ENCODE results near the gene RENBP. TPM values are rescaled to one million over a fixed set of nuclear protein-coding genes. Genes with fewer than 3 reads are reported as not detected.
A peak's percentile ranks its signal among the peaks of the same experiment; 100 is the strongest.

Gene RENBP
- polyA plus RNA-seq, 4 donors, result 16.3 to 27.1 (median 18.8) TPM

DNA sequence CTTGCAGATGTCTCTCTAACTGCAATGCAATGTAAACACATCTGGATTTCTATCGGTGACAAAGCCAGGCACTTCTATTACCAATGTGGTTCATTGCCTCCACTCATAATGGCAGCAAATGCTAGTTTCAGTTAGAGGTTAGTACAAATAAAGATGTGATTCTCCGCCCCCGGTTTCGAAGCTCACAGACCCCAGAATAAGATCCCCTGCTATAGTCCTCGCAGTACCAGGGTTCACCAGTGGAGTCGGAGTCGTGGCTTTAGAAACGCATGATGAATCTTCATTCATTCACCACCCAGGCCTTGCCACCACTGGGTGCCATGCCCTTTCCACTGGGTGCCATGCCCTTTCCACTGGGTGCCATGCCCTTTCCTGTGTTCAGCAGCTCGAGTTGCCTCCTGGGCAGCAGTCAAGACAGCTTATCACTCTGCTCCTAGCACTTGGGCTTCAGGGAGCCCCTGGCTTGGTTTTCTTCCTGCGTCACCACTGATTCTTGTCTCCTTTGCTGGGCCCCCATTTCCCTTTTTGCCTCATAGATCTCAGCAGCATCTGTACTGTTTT lies 6.1 kb downstream of the RENBP start:
- DNase-seq (ENCODE audit: low read depth in 4 of 4, low spot score in 3 of 4), result no peak

GRCh38 chrX:153937056-153937455 lies 7.4 kb downstream of the RENBP start:
- DNase-seq (ENCODE audit: low read depth in 4 of 4, low spot score in 3 of 4), result no peak

- no peak for DNase-seq (ENCODE audit: low read depth in 4 of 4, low spot score in 3 of 4)
Measured at GRCh38 chrX:153935326-153935851, 9.1 kb downstream of the RENBP start.

DNA sequence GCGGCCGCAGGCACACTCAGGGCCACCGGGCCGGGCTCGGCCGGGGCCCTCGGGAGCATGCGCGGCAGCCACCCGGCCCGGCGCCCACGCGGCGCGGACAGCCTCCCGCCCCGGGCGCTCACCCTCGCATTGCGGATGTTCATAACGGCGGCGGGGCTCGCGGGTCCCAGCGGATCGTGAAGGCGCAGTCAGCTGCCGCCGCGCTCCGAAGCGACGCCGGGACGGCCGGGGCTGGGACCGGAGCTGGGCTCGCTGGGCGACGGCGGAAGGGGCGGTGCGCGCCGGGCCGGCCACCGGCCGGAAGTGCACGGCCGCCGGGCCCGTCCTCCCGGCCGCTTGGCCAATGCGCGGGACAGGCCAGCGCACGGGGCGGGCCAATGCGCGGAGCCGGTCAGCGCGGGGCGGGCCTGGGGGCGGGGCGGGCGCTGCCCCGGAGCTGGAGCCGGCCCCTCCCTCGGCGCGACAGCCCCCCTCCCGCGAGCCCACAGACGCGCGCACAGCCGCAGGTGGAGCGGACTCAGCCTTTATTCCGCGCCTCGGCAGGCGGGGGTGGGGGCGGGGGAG lies 9.6 kb downstream of the RENBP start, which contains the start of gene NAA10:
NAA10 (minus strand) TSS at position 276 of the 564 bp plus-strand sequence; CDS start at position 143, 133 bp downstream.
- DNase-seq (ENCODE audit: low read depth in 4 of 4, low spot score in 3 of 4), result no peak

DNA sequence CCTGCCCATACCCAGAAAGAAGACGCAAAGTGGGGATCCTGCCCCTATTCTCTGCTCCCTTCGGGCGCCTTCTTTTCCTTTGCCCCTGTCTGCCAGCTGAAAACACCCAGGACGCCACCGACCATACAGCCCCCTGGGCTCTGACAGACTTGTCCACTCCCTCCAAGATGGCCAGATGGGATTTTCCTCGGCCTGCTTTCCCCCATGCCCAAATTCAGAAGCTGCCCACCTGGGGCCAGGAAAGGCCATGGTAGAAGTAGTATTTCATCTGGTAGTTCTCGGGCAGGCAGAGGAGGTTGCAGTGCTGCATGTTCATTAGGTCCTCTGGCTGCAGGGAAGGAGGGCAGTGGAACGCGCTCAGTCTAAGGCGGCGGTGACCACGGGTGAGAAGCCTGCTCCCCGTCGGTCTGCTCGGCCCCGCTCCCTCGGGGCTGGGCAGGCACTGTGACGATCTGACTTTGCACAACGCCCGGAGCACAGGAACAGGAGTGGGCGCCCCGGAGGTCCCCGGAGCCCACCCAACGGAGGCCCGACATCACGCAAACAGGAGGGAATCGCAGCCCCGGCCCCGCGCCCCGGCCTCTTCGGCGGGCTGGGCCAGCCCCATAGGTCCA lies 10.2 kb downstream of the RENBP start:
- no peak for DNase-seq (ENCODE audit: low read depth in 4 of 4, low spot score in 3 of 4)

DNA sequence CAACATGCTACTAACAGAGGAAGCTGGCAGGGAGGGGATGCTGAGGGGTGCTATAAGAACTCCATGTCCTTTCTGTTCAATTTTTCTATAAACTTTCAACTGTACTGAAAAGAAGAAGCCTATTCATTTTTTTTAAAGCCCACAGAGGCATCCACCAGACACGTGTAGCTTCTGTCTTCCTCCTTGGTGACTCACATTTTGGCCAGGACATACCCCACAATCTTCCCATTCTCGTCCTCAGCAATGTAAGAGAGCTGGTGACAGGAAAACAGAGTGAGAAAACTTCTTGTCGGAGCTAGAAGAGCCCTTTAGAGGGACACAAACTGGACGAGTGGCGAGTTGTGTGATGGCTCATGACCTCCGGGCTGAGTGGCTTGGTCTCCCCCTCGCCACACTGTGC lies 10.7 kb downstream of the RENBP start:
- no peak for DNase-seq (ENCODE audit: low read depth in 4 of 4, low spot score in 3 of 4)

- no peak for DNase-seq (ENCODE audit: low read depth in 4 of 4, low spot score in 3 of 4)
Measured at GRCh38 chrX:153932220-153932915, 12.1 kb downstream of the RENBP start.

DNA sequence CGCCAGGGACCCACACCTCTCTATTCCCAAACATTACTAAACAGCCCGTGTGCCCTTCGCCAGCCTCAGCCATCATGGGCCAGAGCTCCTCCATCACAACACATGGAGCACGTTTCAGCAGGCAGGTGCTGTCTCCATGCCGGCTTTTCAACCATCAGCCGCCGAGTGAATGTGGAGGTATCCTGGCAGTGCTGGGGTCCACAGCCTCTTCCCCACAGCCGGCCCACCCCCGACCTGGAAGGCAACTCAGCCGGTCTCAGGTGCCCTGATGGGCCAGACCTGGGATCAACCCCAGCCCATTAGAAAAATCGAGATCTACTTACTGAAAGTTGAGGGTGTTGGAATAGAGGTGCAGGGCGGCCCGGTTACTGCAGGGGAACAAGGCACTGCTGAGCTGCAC lies 12.7 kb downstream of the RENBP start:
- no peak for DNase-seq (ENCODE audit: low read depth in 4 of 4, low spot score in 3 of 4)

- DNase-seq (ENCODE audit: low read depth in 4 of 4, low spot score in 3 of 4), result no peak
Measured at GRCh38 chrX:153931151-153931550, 13.3 kb downstream of the RENBP start.

GRCh38 chrX:153930011-153930910 lies 14.2 kb downstream of the RENBP start:
- no peak for DNase-seq (ENCODE audit: low read depth in 4 of 4, low spot score in 3 of 4)

DNA sequence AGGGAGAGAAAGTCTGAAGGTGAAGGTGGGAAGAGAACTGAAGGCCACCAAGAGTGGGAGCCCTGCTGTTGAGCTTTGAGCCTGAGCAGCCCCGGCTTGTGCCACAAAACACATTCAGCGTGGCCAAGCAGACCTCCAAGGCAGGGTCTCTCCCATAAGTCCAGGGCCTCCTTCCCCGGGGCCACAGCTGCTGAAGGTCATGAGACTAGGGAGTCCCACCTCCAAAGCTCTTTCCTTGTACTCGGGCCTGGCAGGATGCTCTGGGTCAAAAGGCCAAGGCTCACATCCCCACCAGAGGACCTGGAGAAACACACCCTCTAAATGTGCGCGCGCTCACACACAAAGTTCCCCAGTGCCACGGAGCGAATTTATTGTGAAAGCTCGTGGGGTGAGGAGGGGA lies 14.9 kb downstream of the RENBP start:
- no peak for DNase-seq (ENCODE audit: low read depth in 4 of 4, low spot score in 3 of 4)

GRCh38 chrX:153928846-153929245 lies 15.6 kb downstream of the RENBP start:
- DNase-seq (ENCODE audit: low read depth in 4 of 4, low spot score in 3 of 4), result no peak

- peak; percentile 74 to 89 (median 85) for DNase-seq (ENCODE audit: low read depth in 4 of 4, low spot score in 3 of 4)
Measured at GRCh38 chrX:153927922-153928760, 16.3 kb downstream of the RENBP start.

GRCh38 chrX:153927672-153927921 lies 16.8 kb downstream of the RENBP start:
- no peak for DNase-seq (ENCODE audit: low read depth in 4 of 4, low spot score in 3 of 4)

DNA sequence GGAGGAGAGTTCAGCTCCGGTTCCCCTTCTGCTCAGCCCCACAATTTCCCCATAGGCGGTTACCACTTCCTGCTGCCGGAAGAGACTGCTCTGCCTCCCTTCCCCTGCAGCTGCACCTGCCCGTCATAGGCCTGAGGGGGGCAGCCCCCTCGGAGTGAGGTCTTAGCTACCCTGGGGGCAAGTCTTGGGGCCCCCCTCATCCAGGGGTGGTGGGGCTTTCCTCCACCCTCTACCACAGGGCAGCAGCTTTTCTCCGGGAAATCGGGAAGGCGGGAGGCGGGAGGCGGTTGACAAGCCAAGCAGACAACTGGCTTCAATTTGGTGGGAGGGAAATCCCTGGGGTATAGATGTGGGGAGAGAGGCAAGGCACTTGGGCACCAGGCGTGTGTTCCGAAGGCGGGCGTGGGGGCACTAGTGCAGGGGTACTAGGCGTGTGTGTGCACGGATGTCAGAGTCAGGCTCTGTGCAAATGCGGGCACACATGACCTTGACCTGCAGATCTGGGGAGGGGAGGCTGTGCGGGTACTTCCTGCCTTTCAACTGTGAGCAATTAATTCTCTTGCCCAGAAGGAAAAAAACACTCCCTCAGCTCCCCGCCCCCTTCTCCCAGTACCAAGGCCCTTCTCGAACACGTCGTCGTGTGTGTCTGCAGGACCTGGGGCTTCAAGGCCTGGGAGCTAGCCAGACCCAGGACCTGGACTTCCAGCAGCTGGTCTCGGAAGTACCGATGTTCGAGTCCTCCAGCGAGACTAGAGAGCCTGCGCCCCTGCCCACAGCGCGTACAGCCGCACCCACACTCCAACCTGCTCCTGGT lies 17.4 kb downstream of the RENBP start:
- DNase-seq (ENCODE audit: low read depth in 4 of 4, low spot score in 3 of 4), result no peak

- DNase-seq (ENCODE audit: low read depth in 4 of 4, low spot score in 3 of 4), result no peak
Measured at GRCh38 chrX:153926552-153926857, 17.9 kb downstream of the RENBP start.

- no peak for DNase-seq (ENCODE audit: low read depth in 4 of 4, low spot score in 3 of 4)
Measured at GRCh38 chrX:153925739-153926551, 18.5 kb downstream of the RENBP start, which contains the start of gene ARHGAP4. ARHGAP4 (minus strand) TSS chrX:153926264; CDS start chrX:153926202, 62 bp downstream.

DNA sequence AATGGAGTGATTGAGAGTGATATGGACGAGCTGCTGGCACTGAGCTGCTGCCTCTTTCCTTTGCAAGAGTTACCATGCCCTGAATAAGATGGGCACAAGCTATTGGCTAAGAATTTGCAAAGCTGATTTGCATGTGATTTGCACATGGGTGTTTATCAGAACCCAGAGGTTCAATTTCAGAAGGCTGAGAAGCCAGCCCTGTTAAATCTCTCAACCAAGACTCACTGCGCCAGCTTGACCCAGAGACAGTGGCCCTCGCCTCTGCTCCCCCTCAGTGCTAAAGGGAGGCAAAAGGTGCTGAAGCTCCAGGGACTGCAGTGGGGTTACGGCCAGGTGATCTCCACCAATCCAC lies 19.1 kb downstream of the RENBP start:
- DNase-seq (ENCODE audit: low read depth in 4 of 4, low spot score in 3 of 4), result no peak

Data from right renal pelvis (tissue), 4 donors.